AG20443 (cell line): ENCODE measurements around the gene MYO9B.
A peak's percentile ranks its signal among the peaks of the same experiment; 100 is the strongest.
"Not testable (repeated sequence)": the region's sequence is repeated elsewhere in the genome, so short reads cannot be mapped to it uniquely, and the experiment has no call there.

Experiments used
- DNase-seq: peaks from one replicate; pipeline ENCODE4 v3.0.0; 2012; ENCODE audit warnings: low spot score, mixed read lengths

MYO9B gene

GRCh38 chr19:17090583-17090982, 15.0 kb downstream of the MYO9B start:
- no peak for DNase-seq

- DNase-seq = no peak
These were observed 16.3 kb downstream of the MYO9B start for GRCh38 chr19:17091758-17092333.

- no peak for DNase-seq
These were observed 17.1 kb downstream of the MYO9B start for GRCh38 chr19:17092696-17093095.

GRCh38 chr19:17094694-17095093, 19.1 kb downstream of the MYO9B start:
- DNase-seq = not testable (repeated sequence)

GRCh38 chr19:17095141-17095919, 19.8 kb downstream of the MYO9B start:
- peak; percentile 59 for DNase-seq

GRCh38 chr19:17097593-17098126, 22.1 kb downstream of the MYO9B start:
- peak; percentile 41 for DNase-seq

- no peak for DNase-seq
These were observed 22.7 kb downstream of the MYO9B start for GRCh38 chr19:17098326-17098725.

- DNase-seq = no peak
These were observed 26.4 kb downstream of the MYO9B start for GRCh38 chr19:17101686-17102628.

GRCh38 chr19:17103177-17103576, 27.6 kb downstream of the MYO9B start:
- DNase-seq = no peak

GRCh38 chr19:17104679-17105078, 29.1 kb downstream of the MYO9B start:
- DNase-seq = no peak

- DNase-seq = no peak
These were observed 30.0 kb downstream of the MYO9B start for GRCh38 chr19:17105556-17105955.

- DNase-seq = not testable (repeated sequence)
These were observed 31.4 kb downstream of the MYO9B start for GRCh38 chr19:17106964-17107363.

GRCh38 chr19:17107546-17108452, 32.2 kb downstream of the MYO9B start:
- DNase-seq = peak; percentile 97

- DNase-seq = no peak
These were observed 32.8 kb downstream of the MYO9B start for GRCh38 chr19:17108453-17108784.

- no peak for DNase-seq
These were observed 33.7 kb downstream of the MYO9B start for GRCh38 chr19:17109300-17109699.

- no peak for DNase-seq
These were observed 34.5 kb downstream of the MYO9B start for GRCh38 chr19:17109962-17110598.

- no peak for DNase-seq
These were observed 35.0 kb downstream of the MYO9B start for GRCh38 chr19:17110599-17110966.

GRCh38 chr19:17111766-17112165, 36.2 kb downstream of the MYO9B start:
- no peak for DNase-seq

- DNase-seq = no peak
These were observed 36.7 kb downstream of the MYO9B start for GRCh38 chr19:17112271-17112670.

- no peak for DNase-seq
These were observed 37.1 kb downstream of the MYO9B start for GRCh38 chr19:17112700-17113099.
